Measurements from ENCODE around the gene SLIT2. TPM values are rescaled to one million over a fixed set of nuclear protein-coding genes. Genes with fewer than 3 reads are reported as not detected.

Gene SLIT2
- total RNA-seq, 6 experiments from 2014 or later = 0.87 to 2.5 (median 1.3) TPM

- Histone ChIP-seq H3K4me1 (no peaks in the 10 kb centered on the region), H3K27ac (no peak overlapping the region), H3K4me3 (no peak overlapping the region), H3K36me3 (no peaks in the 10 kb centered on the region), H3K9me3 (no peaks in the 10 kb centered on the region), H3K27me3 (no peaks in the 10 kb centered on the region)
- DNase-seq = no peak
- intact Hi-C loops (cut with DNase I) = no loop called here
- ATAC-seq = no peak
- no peak for TF ChIP-seq POLR2A (IDR thresholded peaks at IDR 0.05)
- TF ChIP-seq, protein P1, sequence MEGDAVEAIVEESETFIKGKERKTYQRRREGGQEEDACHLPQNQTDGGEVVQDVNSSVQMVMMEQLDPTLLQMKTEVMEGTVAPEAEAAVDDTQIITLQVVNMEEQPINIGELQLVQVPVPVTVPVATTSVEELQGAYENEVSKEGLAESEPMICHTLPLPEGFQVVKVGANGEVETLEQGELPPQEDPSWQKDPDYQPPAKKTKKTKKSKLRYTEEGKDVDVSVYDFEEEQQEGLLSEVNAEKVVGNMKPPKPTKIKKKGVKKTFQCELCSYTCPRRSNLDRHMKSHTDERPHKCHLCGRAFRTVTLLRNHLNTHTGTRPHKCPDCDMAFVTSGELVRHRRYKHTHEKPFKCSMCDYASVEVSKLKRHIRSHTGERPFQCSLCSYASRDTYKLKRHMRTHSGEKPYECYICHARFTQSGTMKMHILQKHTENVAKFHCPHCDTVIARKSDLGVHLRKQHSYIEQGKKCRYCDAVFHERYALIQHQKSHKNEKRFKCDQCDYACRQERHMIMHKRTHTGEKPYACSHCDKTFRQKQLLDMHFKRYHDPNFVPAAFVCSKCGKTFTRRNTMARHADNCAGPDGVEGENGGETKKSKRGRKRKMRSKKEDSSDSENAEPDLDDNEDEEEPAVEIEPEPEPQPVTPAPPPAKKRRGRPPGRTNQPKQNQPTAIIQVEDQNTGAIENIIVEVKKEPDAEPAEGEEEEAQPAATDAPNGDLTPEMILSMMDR (IDR thresholded peaks at IDR 0.05) = no peak
Measured at GRCh38 chr4:20219521-20219920, 32.2 kb upstream of the SLIT2 start.

- Histone ChIP-seq H3K4me3 (no peak overlapping the region), H3K9me3 (no peaks in the 10 kb centered on the region), H3K4me1 (no peaks in the 10 kb centered on the region), H3K36me3 (no peaks in the 10 kb centered on the region), H3K27ac (no peak overlapping the region), H3K27me3 (no peaks in the 10 kb centered on the region)
- ATAC-seq = no peak
- 78% methylated on average over 3 of the region's 3 CpGs for WGBS (ENCODE audit: insufficient coverage, low coverage, low lambda C conversion rate, missing lambda C conversion rate)
- DNase-seq = no peak
- TF ChIP-seq, protein P1 (IDR thresholded peaks at IDR 0.05) = no peak
- no peak for TF ChIP-seq POLR2A (IDR thresholded peaks at IDR 0.05)
- intact Hi-C loops (cut with DNase I) = no loop called here
Measured at GRCh38 chr4:20237894-20238537, 13.7 kb upstream of the SLIT2 start.

DNA sequence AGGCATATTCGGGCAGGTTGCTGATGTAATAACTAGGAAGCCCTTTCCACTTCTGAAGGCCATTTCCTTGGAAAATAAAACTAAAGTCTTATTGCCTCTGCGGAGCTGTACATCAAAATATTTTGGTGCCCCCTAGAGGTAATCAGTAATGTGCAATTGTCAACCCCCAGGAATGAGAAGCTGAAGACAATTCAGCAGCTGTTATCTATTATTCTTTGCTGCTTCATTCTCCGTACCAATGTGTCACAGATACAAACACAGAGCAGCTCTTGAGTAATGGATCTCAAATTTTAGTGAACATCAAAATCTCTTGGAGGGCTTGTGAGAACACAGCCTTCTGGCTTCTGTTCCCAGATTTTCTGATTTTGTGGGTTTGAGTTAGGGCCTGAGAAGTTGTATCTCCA, 3.5 kb upstream of the SLIT2 start:
- no peak for DNase-seq
- 2% methylated on average over 3 of the region's 3 CpGs for WGBS (ENCODE audit: insufficient coverage, low coverage, low lambda C conversion rate, missing lambda C conversion rate)
- peaks cover 0 to 10% (median 4%) of the 10 kb centered on the region in 4 donors for H3K4me1 ChIP-seq
- no peak overlapping the region for H3K27ac ChIP-seq
- H3K4me3 ChIP-seq = no peak overlapping the region
- no peaks in the 10 kb centered on the region for H3K36me3 ChIP-seq
- TF ChIP-seq, protein P1 (IDR thresholded peaks at IDR 0.05) = peak; percentile 34 to 73 (median 67)
- no peak for TF ChIP-seq POLR2A (IDR thresholded peaks at IDR 0.05)
- H3K9me3 ChIP-seq = no peaks in the 10 kb centered on the region
- peak; percentile 20 to 53 (median 35) for ATAC-seq
- H3K27me3 ChIP-seq = no peaks in the 10 kb centered on the region
- intact Hi-C loops (cut with DNase I) = no loop called here

DNA sequence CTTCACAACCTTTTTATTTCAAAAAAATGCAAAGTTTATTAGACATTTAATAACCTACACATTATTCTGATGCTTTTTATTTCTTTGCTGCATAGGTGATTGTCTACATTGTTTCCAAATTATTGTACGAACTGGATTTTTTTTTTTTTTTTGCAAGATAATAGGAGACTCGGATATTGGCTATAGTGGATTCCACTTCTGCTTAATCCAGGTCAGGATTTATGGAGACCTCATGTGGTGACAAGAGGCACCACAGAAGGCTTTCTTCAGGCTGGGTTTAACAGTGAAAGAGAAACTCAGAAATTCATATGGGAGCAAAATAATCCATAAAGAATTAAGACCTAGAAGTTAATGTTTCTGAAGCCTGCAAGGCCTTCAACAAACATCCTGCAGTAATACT, 2.4 kb upstream of the SLIT2 start:
- 11% methylated on average over 2 of the region's 2 CpGs for WGBS (ENCODE audit: insufficient coverage, low coverage, low lambda C conversion rate, missing lambda C conversion rate)
- H3K36me3 ChIP-seq = no peaks in the 10 kb centered on the region
- no peaks in the 10 kb centered on the region for H3K9me3 ChIP-seq
- H3K4me1 ChIP-seq = peaks cover 0 to 12% (median 4%) of the 10 kb centered on the region in 4 donors
- no peak overlapping the region for H3K27ac ChIP-seq
- H3K4me3 ChIP-seq = no peak overlapping the region
- TF ChIP-seq POLR2A (IDR thresholded peaks at IDR 0.05) = no peak
- TF ChIP-seq, protein P1 (IDR thresholded peaks at IDR 0.05) = peak; percentile 9 to 47 (median 42)
- ATAC-seq (peak in 1 of 4 donors; percentile 40), DNase-seq (no peak)
- intact Hi-C loops (cut with DNase I) = no loop called here
- peaks cover 0 to under 1% of the 10 kb centered on the region in 2 donors for H3K27me3 ChIP-seq
